ENCODE data around the gene CTSE. TPM values are rescaled to one million over a fixed set of nuclear protein-coding genes. Genes with fewer than 3 reads are reported as not detected.

The CTSE gene
- total and polyA plus RNA-seq, 9 donors = 0.13 to 1.1 (median 0.80) TPM; not detected in 4

GRCh38 chr1:206010060-206010459, 13.6 kb downstream of the CTSE start:
- Histone ChIP-seq H3K9me3 (no peaks in the 10 kb centered on the region), H3K4me1 (ENCODE audit: insufficient read depth) (no peaks in the 10 kb centered on the region), H3K27ac (no peak overlapping the region), H3K4me3 (no peak overlapping the region), H3K27me3 (no peaks in the 10 kb centered on the region), H3K36me3 (no peaks in the 10 kb centered on the region)
- TF ChIP-seq CTCF (IDR thresholded peaks at IDR 0.05) (no peak), EP300 (IDR thresholded peaks at IDR 0.05) (no peak), POLR2A (IDR thresholded peaks at IDR 0.05) (no peak)
- intact Hi-C loops (cut with DNase I) = no loop called here
- DNase-seq = no peak
- WGBS, 3 donors = 33 to 41% (median 37%) methylated on average over 5 of the region's 5 CpGs

GRCh38 chr1:206006946-206007345, 16.7 kb downstream of the CTSE start:
- WGBS, 3 donors = 79 to 87% (median 80%) methylated on average over 4 of the region's 4 CpGs
- intact Hi-C loops (cut with DNase I) = no loop called here
- TF ChIP-seq CTCF (IDR thresholded peaks at IDR 0.05) (no peak), POLR2A (IDR thresholded peaks at IDR 0.05) (no peak), EP300 (IDR thresholded peaks at IDR 0.05) (no peak)
- DNase-seq = no peak
- H3K27me3 ChIP-seq = no peaks in the 10 kb centered on the region
- no peak overlapping the region for H3K27ac ChIP-seq
- H3K36me3 ChIP-seq = no peaks in the 10 kb centered on the region
- no peaks in the 10 kb centered on the region for H3K9me3 ChIP-seq
- no peak overlapping the region for H3K4me3 ChIP-seq
- H3K4me1 ChIP-seq (ENCODE audit: insufficient read depth) = peaks cover 11% of the 10 kb centered on the region

GRCh38 chr1:206005778-206006180, 17.9 kb downstream of the CTSE start:
- no peak for DNase-seq
- H3K27ac ChIP-seq = no peak overlapping the region
- no peaks in the 10 kb centered on the region for H3K27me3 ChIP-seq
- intact Hi-C loops (cut with DNase I) = no loop called here
- no peak overlapping the region for H3K4me3 ChIP-seq
- TF ChIP-seq CTCF (IDR thresholded peaks at IDR 0.05) = no peak
- TF ChIP-seq EP300 (IDR thresholded peaks at IDR 0.05) = no peak
- TF ChIP-seq POLR2A (IDR thresholded peaks at IDR 0.05) = no peak
- H3K4me1 ChIP-seq (ENCODE audit: insufficient read depth) = peaks cover 11% of the 10 kb centered on the region
- H3K9me3 ChIP-seq = no peaks in the 10 kb centered on the region
- 80 to 89% (median 85%) methylated on average over 8 of the region's 8 CpGs for WGBS, 3 donors
- no peaks in the 10 kb centered on the region for H3K36me3 ChIP-seq

- no peaks in the 10 kb centered on the region for H3K36me3 ChIP-seq
- no peaks in the 10 kb centered on the region for H3K9me3 ChIP-seq
- no peak overlapping the region for H3K27ac ChIP-seq
- no peak for TF ChIP-seq EP300 (IDR thresholded peaks at IDR 0.05)
- TF ChIP-seq CTCF (IDR thresholded peaks at IDR 0.05) = no peak
- TF ChIP-seq POLR2A (IDR thresholded peaks at IDR 0.05) = no peak
- intact Hi-C loops (cut with DNase I) = no loop called here
- H3K4me3 ChIP-seq = no peak overlapping the region
- no peak for DNase-seq
- 76 to 89% (median 82%) methylated on average over 7 of the region's 7 CpGs for WGBS, 3 donors
- H3K4me1 ChIP-seq (ENCODE audit: insufficient read depth) = peaks cover 11% of the 10 kb centered on the region
- no peaks in the 10 kb centered on the region for H3K27me3 ChIP-seq
Observed at GRCh38 chr1:206005234-206005633, 18.5 kb downstream of the CTSE start.

Data from ovary (tissue), 9 donors.